Measurements from ENCODE around the gene ALOXE3.

ALOXE3 gene

GRCh38 chr17:8125947-8126490, 7.7 kb upstream of the ALOXE3 start:
- ChIA-PET POLR2A (no interaction called here), CTCF (interaction anchor here (0.9 to 4.2 kb wide), 6 partner anchors 9 to 174 kb away, joined by 3 to 49 read pairs (median 4); no protein-coding TSS in a partner anchor)
- DNase-seq (ENCODE audit: low read depth, low spot score): no peak
- peak overlapping the region; percentile 77 for H3K4me3 ChIP-seq (ENCODE audit: low read depth, low read length)
- TF ChIP-seq CTCF (IDR thresholded peaks at IDR 0.05; ENCODE audit: insufficient read depth, low read length, missing control alignments): no peak

DNA sequence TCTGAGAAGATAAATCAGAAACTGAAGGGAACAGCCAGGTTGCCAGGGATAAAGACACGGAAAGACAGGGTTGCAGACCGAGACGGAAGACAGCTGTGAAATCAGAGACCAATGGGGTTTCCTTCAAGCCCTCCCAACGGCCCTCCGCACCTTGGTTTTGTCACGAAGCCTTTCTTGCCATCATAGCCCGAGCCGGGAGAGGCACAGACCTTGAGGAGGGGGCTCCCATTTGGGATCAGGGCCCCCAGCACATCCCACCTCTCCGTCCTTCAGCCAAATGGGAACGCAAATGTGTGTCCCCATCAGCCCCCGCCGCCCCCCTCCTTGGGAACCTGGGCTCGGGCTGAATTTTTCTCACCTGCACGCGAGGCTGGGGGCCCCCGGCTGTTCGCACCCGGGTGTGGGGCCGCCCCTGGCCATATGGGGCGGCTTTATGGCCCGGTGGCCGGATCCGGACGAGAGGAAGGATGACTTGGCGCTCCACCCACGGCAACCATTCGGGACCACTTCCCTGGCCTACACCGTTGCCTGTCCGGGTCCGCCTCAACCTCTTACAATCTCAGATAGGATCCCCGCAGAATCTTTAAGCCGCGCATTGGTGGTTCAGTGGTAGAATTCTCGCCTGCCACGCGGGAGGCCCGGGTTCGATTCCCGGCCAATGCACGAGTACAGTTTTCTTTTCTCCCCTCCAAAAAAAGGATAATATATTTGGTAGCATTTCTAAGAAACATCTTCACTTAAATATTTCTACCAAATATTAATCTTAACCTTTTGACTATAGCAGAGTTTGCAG, 7.0 kb upstream of the ALOXE3 start:
- CTCF ChIA-PET: interaction anchor here (0.6 to 4.2 kb wide), 7 partner anchors 10 to 112 kb away, joined by 3 to 49 read pairs (median 5); partner anchors contain the start of gene VAMP2
- no peak for TF ChIP-seq CTCF (IDR thresholded peaks at IDR 0.05; ENCODE audit: insufficient read depth, low read length, missing control alignments)
- DNase-seq (ENCODE audit: low read depth, low spot score): no peak
- peak overlapping the region; percentile 77 for H3K4me3 ChIP-seq (ENCODE audit: low read depth, low read length)
- POLR2A ChIA-PET: interaction anchor here (0.9 to 1.3 kb wide), 2 partner anchors 27 to 61 kb away, joined by 3 to 4 read pairs; partner anchors contain the start of gene PER1

DNA sequence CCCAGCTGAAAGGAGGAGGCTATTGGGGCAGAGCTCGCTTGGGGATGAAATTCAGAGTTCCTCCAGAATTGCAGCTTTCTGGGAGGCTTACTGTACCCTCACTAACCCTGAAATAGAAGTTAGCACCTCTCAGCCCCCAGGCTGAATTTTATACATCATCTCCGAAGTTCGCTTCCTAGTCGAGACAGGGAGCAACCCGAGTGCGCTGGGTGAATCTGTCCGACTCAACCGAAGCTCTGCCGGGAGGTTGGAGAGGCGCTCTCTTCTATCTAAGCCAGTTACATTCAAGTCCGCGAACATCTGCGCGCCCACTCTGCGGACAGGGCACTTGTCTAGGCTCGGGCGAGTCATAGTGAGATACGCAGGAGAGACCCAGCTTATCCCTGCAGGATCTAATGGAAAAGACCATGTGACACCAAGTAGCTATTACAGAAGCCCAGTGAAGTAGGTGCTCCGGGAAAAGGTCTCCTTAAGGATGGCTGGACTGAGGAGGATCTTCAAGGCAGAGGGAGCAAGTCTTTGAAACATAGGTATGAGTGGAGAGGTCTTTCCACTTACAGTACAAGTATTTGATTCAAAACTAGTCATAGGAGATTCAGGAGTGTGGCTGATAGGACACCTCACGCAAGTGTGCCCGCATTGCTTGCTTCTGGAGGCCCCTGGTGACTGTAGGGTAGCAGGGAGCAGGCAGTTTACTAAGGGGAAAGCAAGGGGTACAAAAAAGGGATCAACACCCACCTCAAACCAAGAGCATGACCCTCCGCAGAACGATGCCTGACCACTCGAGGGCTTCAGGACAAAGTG, 6.2 kb upstream of the ALOXE3 start:
- no peak for DNase-seq (ENCODE audit: low read depth, low spot score)
- ChIA-PET POLR2A (interaction anchor here (0.9 to 1.3 kb wide), 4 partner anchors 27 to 61 kb away, joined by 3 to 5 read pairs (median 4); partner anchors contain the start of gene PER1), CTCF (interaction anchor here (0.6 to 3.9 kb wide), 7 partner anchors 9 to 113 kb away, joined by 3 to 41 read pairs (median 4); partner anchors contain the start of gene VAMP2)
- TF ChIP-seq CTCF (IDR thresholded peaks at IDR 0.05; ENCODE audit: insufficient read depth, low read length, missing control alignments): no peak
- H3K4me3 ChIP-seq (ENCODE audit: low read depth, low read length): peak overlapping the region; percentile 77

DNA sequence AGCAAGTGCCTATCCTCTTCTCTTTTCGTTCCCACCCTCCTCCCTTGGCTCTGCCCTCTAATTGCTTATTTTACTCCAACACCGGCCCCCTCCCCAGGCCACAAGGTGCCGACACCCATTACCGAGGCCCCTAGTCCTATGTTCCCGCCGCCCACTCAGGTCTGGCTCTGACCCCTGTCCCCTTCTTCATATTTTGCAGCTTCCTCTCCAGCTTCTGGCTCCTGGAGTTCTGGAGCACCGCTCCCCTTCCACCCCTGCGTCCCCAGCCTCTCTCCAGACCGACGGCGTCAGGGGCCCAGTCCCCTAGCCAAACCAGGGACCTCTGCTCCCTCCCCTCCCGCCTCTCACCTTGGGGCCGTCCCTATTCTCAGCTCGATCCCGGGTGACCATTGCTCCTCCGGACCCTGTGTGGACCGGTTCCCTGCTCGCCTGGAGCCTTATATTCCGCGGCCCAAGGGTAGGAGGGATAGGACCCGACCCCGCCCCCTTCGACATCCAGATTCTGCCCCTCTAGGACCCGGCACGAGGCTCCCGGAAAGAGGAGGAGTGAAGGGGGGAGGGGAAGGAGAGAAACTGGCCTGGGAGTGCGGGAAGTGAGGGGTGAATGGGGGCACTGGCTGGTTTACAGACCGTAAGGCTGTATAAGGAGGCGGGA, 5.5 kb upstream of the ALOXE3 start, which contains the start of gene HES7:
Gene HES7 (minus strand): TSS at position 412 of the 655 bp plus-strand sequence. CDS start 22 bp downstream, at position 390.
- POLR2A ChIA-PET: interaction anchor here (0.9 to 1.3 kb wide), 4 partner anchors 28 to 62 kb away, joined by 3 to 5 read pairs (median 4); partner anchors contain the start of gene PER1
- no peak for DNase-seq (ENCODE audit: low read depth, low spot score)
- TF ChIP-seq CTCF (IDR thresholded peaks at IDR 0.05; ENCODE audit: insufficient read depth, low read length, missing control alignments): no peak
- peak within 1 kb of the TSS; percentile 77 for H3K4me3 ChIP-seq (ENCODE audit: low read depth, low read length)
- CTCF ChIA-PET: interaction anchor here (0.8 to 3.9 kb wide), 7 partner anchors 9 to 98 kb away, joined by 3 to 41 read pairs (median 5); partner anchors contain the start of gene VAMP2

- CTCF ChIA-PET: interaction anchor here (1.0 to 3.9 kb wide), 11 partner anchors 10 to 253 kb away, joined by 3 to 41 read pairs (median 5); partner anchors contain the start of gene VAMP2
- H3K4me3 ChIP-seq (ENCODE audit: low read depth, low read length): peak overlapping the region; percentile 77
- no peak for TF ChIP-seq CTCF (IDR thresholded peaks at IDR 0.05; ENCODE audit: insufficient read depth, low read length, missing control alignments)
- no peak for DNase-seq (ENCODE audit: low read depth, low spot score)
- POLR2A ChIA-PET: no interaction called here
Measured at GRCh38 chr17:8122924-8123694, 4.8 kb upstream of the ALOXE3 start.
